Measurements from ENCODE around the gene NTF3.

Gene NTF3

GRCh38 chr12:5506295-5506694 lies 74.4 kb downstream of the NTF3 start:
- H3K4me3 ChIP-seq (ENCODE audit: low read depth, low read length), result no peak overlapping the region
- no peak for TF ChIP-seq CTCF (IDR thresholded peaks at IDR 0.05; ENCODE audit: low read depth, low read length, missing control alignments)
- no peak for DNase-seq (ENCODE audit: low read depth)
- in situ Hi-C loops (cut with HindIII; ENCODE audit: low sequenced_read_pairs), result no loop called here

- in situ Hi-C loops (cut with HindIII; ENCODE audit: low sequenced_read_pairs), result no loop called here
- TF ChIP-seq CTCF (IDR thresholded peaks at IDR 0.05; ENCODE audit: low read depth, low read length, missing control alignments), result no peak
- no peak overlapping the region for H3K4me3 ChIP-seq (ENCODE audit: low read depth, low read length)
- DNase-seq (ENCODE audit: low read depth), result no peak
These were observed 74.9 kb downstream of the NTF3 start for GRCh38 chr12:5506821-5507231.

GRCh38 chr12:5507401-5507935 lies 75.6 kb downstream of the NTF3 start:
- in situ Hi-C loops (cut with HindIII; ENCODE audit: low sequenced_read_pairs), result no loop called here
- no peak for DNase-seq (ENCODE audit: low read depth)
- no peak for TF ChIP-seq CTCF (IDR thresholded peaks at IDR 0.05; ENCODE audit: low read depth, low read length, missing control alignments)
- H3K4me3 ChIP-seq (ENCODE audit: low read depth, low read length), result no peak overlapping the region

GRCh38 chr12:5507944-5508343 lies 76.0 kb downstream of the NTF3 start:
- no peak for DNase-seq (ENCODE audit: low read depth)
- no peak overlapping the region for H3K4me3 ChIP-seq (ENCODE audit: low read depth, low read length)
- TF ChIP-seq CTCF (IDR thresholded peaks at IDR 0.05; ENCODE audit: low read depth, low read length, missing control alignments), result no peak
- in situ Hi-C loops (cut with HindIII; ENCODE audit: low sequenced_read_pairs), result no loop called here

GRCh38 chr12:5509102-5509501 lies 77.2 kb downstream of the NTF3 start:
- H3K4me3 ChIP-seq (ENCODE audit: low read depth, low read length), result no peak overlapping the region
- TF ChIP-seq CTCF (IDR thresholded peaks at IDR 0.05; ENCODE audit: low read depth, low read length, missing control alignments), result no peak
- no peak for DNase-seq (ENCODE audit: low read depth)
- in situ Hi-C loops (cut with HindIII; ENCODE audit: low sequenced_read_pairs), result no loop called here

GRCh38 chr12:5509557-5509956 lies 77.6 kb downstream of the NTF3 start:
- no peak for TF ChIP-seq CTCF (IDR thresholded peaks at IDR 0.05; ENCODE audit: low read depth, low read length, missing control alignments)
- in situ Hi-C loops (cut with HindIII; ENCODE audit: low sequenced_read_pairs), result no loop called here
- H3K4me3 ChIP-seq (ENCODE audit: low read depth, low read length), result no peak overlapping the region
- no peak for DNase-seq (ENCODE audit: low read depth)
